Immature natural killer cell (primary cell): Measurements from ENCODE around the gene CASP5. TPM values are rescaled to one million over a fixed set of nuclear protein-coding genes. Genes with fewer than 3 reads are reported as not detected.
"Not testable (repeated sequence)": the region's sequence is repeated elsewhere in the genome, so short reads cannot be mapped to it uniquely, and the experiment has no call there.

Source experiments
- DNase-seq, 3 donors: peaks; one replicate each; pipeline ENCODE4 v3.0.0; 2022; ENCODE audit warnings: mixed read lengths in 1 of 3
- H3K27ac Mint-ChIP-seq, 6 donors: one replicate each; pipeline ENCODE4 v1.8.0; 2020; ENCODE audit warnings: mixed read lengths in 6 of 6, mild to moderate bottlenecking in 5 of 6, inconsistent platforms in 4 of 6, moderate library complexity in 3 of 6
- H3K27me3 Mint-ChIP-seq, 3 donors: one replicate each; pipeline ENCODE4 v1.8.0; 2020 to 2021; ENCODE audit warnings: low read depth in 3 of 3, mild to moderate bottlenecking in 3 of 3, mixed read lengths in 3 of 3, moderate library complexity in 3 of 3, inconsistent platforms in 1 of 3
- H3K36me3 Mint-ChIP-seq, 3 donors: one replicate each; pipeline ENCODE4 v1.8.0; 2020; ENCODE audit warnings: mixed read lengths in 3 of 3, inconsistent platforms in 2 of 3, mild to moderate bottlenecking in 2 of 3
- H3K4me1 Mint-ChIP-seq, 2 donors: one replicate each; pipeline ENCODE4 v1.8.0; 2020; ENCODE audit warnings: inconsistent platforms in 2 of 2, mild to moderate bottlenecking in 2 of 2, mixed read lengths in 2 of 2, moderate library complexity in 1 of 2
- H3K4me3 Mint-ChIP-seq, 5 donors: one replicate each; pipeline ENCODE4 v1.8.0; 2020; ENCODE audit warnings: mild to moderate bottlenecking in 5 of 5, mixed read lengths in 5 of 5, inconsistent platforms in 3 of 5, moderate library complexity in 3 of 5
- H3K9me3 Mint-ChIP-seq, 6 donors: one replicate each; pipeline ENCODE4 v1.8.0; 2020; ENCODE audit warnings: mild to moderate bottlenecking in 6 of 6, mixed read lengths in 6 of 6, inconsistent platforms in 4 of 6, moderate library complexity in 3 of 6
- polyA plus RNA-seq, 3 donors: library from polyadenylated mRNA; unstranded; fragments of 300-500 nt; fragmentation: Illumina TruSeq; gene quantifications; one replicate each; pipeline ENCODE4 v1.2.3, GENCODE V29; 2021

The CASP5 gene
- polyA plus RNA-seq, 3 donors from 2014 or later: not detected

DNA sequence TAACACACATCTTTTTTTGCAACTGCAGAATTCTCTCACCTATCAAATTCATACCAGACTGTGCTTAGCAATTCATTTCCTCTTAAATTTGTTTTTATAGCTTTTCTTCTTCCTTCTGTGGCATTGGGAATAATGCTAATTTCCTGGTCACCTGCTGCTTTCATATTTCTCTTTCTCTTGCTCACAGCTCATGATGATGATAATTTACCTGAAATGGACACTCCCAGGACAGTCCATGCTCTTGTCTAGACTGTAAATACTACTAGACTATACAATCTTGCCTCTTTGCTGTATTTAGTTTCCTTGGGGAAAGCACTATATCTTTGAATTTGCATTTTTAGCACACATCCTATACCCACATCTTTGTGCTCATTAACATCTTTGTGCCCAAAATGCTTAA lies 15.5 kb downstream of the CASP5 start:
- no peak for DNase-seq
- Mint-ChIP-seq H3K4me1 (no peaks in the 10 kb centered on the region), H3K27me3 (peaks cover 0 to 2% (median 0%) of the 10 kb centered on the region in 3 donors), H3K9me3 (no peaks in the 10 kb centered on the region), H3K4me3 (no peak overlapping the region), H3K36me3 (peaks cover 0 to 5% (median 0%) of the 10 kb centered on the region in 3 donors), H3K27ac (no peak overlapping the region)

DNA sequence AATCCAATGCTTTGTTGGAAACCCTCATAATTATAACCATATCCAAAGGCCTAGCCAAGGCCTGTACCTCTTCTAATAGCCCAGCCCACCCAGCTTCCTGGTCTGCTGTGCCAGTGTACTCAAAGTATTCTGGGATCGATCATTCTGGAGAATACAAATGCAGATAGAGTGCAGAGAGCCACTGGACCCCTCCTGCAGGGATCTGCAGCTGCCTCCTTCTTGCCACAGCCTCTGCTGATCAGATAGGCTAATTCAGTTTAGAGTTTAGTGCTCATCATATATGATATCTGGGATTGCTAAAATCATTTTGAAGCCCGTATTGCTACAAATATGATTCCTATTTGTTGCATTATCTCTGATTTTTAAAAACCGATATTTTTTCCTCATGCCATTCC lies 17.5 kb downstream of the CASP5 start:
- Mint-ChIP-seq H3K27me3 (peaks cover 0 to 2% (median 0%) of the 10 kb centered on the region in 3 donors), H3K4me3 (no peak overlapping the region), H3K27ac (no peak overlapping the region), H3K36me3 (peaks cover 0 to 5% (median 0%) of the 10 kb centered on the region in 3 donors), H3K9me3 (no peaks in the 10 kb centered on the region), H3K4me1 (peaks cover 5 to 8% of the 10 kb centered on the region in 2 donors)
- DNase-seq: no peak

DNA sequence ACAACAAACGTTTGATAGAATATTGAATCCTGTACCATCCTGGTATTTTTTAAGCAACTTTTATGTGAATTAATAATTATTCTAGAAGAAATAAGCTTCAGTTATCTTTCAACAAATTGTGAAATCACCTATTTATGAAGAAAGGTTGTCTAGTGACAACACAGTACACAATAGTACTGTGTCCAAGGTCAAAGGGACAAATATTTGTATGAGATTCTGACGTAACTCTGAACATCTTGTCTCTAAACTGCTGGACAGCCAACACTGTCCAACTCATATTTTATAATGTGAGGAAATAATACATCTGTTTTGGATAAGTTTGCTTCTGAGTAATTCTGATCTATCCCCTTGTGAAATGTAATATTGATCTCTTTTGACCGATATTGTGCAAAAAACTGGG lies 18.9 kb downstream of the CASP5 start:
- H3K36me3 Mint-ChIP-seq: peaks cover 0 to 3% (median 0%) of the 10 kb centered on the region in 3 donors

DNA sequence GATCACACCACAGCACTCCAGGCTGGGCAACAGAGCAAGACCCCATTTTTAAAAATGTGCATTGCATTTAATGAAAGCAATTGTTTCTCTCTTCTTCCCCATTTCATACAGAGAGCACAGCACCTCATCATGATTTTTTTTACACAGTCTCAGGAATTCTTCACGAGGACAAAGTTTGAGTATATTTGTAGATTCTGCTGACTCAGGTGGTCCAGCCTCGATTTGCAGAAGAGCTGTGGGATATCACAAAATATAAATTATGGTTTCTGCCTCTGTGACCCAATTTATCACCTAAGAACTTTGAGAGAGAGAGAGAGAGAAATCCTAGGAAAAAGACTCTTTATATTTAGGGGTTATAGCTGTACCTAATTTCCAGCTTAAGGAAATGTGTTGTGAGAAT lies 19.8 kb downstream of the CASP5 start:
- DNase-seq: no peak
- Mint-ChIP-seq H3K4me3 (no peak overlapping the region), H3K27me3 (peaks cover 0 to 2% (median 0%) of the 10 kb centered on the region in 3 donors), H3K9me3 (no peaks in the 10 kb centered on the region), H3K36me3 (no peaks in the 10 kb centered on the region), H3K4me1 (peaks cover 8% of the 10 kb centered on the region in 2 donors), H3K27ac (no peak overlapping the region)

More for the DNA sequence above, 18.9 kb downstream of the CASP5 start:
- Mint-ChIP-seq H3K9me3 (no peaks in the 10 kb centered on the region), H3K27me3 (peaks cover 0 to 2% (median 0%) of the 10 kb centered on the region in 3 donors), H3K4me1 (peaks cover 8% of the 10 kb centered on the region in 2 donors), H3K27ac (no peak overlapping the region), H3K4me3 (no peak overlapping the region)
- DNase-seq: no peak

DNA sequence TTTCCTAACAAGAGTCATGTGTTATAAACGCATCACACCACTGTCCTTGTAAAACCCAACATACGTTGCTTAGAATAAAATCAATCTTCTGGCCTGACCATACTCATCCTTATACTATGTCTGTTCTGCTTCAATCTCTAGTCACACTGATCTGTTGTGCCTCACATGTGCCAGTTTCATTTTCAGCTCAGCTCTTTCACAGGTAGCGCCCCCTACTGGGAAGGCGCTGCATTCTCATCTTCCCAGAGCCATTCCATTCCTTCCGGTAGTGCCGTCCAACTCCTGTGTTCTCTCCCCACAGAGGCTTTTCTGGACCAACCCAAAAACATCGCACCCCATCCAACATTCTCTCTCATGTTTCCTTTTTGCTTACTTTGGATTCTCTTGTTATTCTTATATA lies 22.2 kb downstream of the CASP5 start:
- H3K9me3 Mint-ChIP-seq: no peaks in the 10 kb centered on the region

DNA sequence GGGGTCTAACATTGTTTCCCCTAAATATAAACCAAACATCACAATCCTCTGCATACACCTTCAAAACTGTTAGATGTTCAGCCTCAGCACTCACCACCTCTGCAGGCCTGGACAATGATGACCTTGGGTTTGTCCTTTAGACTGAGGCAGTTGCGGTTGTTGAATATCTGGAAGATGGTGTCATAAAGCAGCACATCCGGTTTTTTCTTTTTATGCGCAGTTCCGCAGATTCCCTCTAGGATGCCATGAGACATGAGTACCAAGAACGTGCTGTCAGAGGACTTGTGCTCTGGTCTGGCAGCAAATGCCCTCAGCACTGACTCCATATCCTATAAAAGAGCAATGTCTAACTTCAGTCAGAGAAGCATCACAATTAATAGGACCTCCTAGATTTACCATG lies 22.8 kb downstream of the CASP5 start:
- no peak overlapping the region for H3K4me3 Mint-ChIP-seq
- no peaks in the 10 kb centered on the region for H3K9me3 Mint-ChIP-seq
- no peaks in the 10 kb centered on the region for H3K27me3 Mint-ChIP-seq
- H3K36me3 Mint-ChIP-seq: no peaks in the 10 kb centered on the region
- peak overlapping the region in 2 of 6 donors; percentile 15 to 21 for H3K27ac Mint-ChIP-seq
- peaks cover 8% of the 10 kb centered on the region in 2 donors for H3K4me1 Mint-ChIP-seq
- no peak for DNase-seq

More for the DNA sequence above, 22.2 kb downstream of the CASP5 start:
- peak; percentile 44 to 63 (median 57) for DNase-seq
- Mint-ChIP-seq H3K36me3 (no peaks in the 10 kb centered on the region), H3K4me3 (no peak overlapping the region), H3K27me3 (no peaks in the 10 kb centered on the region), H3K4me1 (peaks cover 8% of the 10 kb centered on the region in 2 donors), H3K27ac (peak overlapping the region in 1 of 6 donors; percentile 21)

DNA sequence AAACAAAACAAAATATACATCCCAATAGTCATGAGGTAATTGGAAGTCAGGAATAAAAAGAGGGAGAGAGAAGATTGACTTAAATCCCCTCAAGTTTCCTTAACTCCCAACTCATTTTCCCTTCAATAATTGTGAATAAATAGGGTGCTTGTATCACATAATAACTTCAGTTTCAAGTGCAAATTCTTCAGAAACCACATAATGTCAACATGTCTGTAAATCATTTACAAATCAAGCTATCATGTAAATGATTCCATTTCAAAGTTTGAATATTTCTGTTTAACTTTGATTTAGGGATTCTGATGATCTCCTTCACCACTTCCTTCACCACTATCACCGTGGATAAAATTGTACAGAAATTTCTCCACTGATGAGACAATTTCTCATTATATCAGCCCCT lies 23.2 kb downstream of the CASP5 start:
- no peak overlapping the region for H3K27ac Mint-ChIP-seq
- H3K36me3 Mint-ChIP-seq: no peaks in the 10 kb centered on the region
- H3K4me3 Mint-ChIP-seq: no peak overlapping the region
- no peak for DNase-seq
- H3K4me1 Mint-ChIP-seq: peaks cover 10 to 11% of the 10 kb centered on the region in 2 donors
- no peaks in the 10 kb centered on the region for H3K9me3 Mint-ChIP-seq
- H3K27me3 Mint-ChIP-seq: no peaks in the 10 kb centered on the region

DNA sequence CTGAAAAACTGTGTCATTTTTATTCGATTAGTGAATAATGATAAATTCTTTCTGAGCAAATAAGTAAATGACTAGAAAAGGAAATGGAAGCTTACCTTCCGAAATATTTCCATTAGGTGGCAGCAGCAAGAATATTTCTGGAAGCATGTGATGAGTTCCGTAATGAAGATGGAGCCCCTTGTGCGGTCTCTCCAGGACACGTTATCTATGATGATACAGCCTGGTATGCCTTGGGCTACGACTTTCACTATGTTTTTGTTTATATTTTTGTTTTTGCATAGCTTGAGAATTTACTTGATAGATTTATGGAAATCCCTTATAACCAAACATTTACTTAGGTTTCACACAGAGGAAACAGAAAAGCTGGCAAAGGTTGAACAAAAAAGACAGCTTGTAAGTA lies 25.7 kb downstream of the CASP5 start:
- Mint-ChIP-seq H3K9me3 (peaks cover 0 to 3% (median 0%) of the 10 kb centered on the region in 6 donors), H3K4me1 (peaks cover 15 to 19% of the 10 kb centered on the region in 2 donors), H3K4me3 (no peak overlapping the region), H3K27me3 (peaks cover 0 to 2% (median 0%) of the 10 kb centered on the region in 3 donors), H3K27ac (no peak overlapping the region), H3K36me3 (no peaks in the 10 kb centered on the region)
- no peak for DNase-seq

DNA sequence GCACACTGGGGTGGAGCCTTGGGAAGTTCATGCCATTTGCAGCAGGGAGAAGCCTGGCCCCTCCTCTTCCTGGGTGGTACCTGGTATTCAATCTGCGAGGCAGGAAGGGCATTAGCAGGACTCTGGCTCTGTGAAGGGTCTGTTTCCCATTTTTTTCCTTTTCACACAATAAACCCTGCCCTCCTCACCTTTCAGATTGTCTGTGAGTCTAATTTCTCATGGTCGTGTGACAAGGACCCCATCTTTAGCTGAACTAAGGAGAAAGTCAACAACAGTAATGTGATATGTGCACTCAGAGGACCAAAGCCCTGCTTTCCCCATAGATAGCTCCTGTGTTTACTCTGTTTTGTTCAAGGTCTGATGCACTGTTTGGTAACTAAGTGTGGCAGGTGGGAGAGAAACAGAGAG lies 28.0 kb downstream of the CASP5 start:
- H3K4me3 Mint-ChIP-seq: no peak overlapping the region
- no peak overlapping the region for H3K27ac Mint-ChIP-seq
- peaks cover 7 to 11% of the 10 kb centered on the region in 2 donors for H3K4me1 Mint-ChIP-seq
- peaks cover 0 to 3% (median 0%) of the 10 kb centered on the region in 6 donors for H3K9me3 Mint-ChIP-seq
- no peak for DNase-seq
- peaks cover 0 to 2% (median 0%) of the 10 kb centered on the region in 3 donors for H3K27me3 Mint-ChIP-seq
- H3K36me3 Mint-ChIP-seq: no peaks in the 10 kb centered on the region

DNA sequence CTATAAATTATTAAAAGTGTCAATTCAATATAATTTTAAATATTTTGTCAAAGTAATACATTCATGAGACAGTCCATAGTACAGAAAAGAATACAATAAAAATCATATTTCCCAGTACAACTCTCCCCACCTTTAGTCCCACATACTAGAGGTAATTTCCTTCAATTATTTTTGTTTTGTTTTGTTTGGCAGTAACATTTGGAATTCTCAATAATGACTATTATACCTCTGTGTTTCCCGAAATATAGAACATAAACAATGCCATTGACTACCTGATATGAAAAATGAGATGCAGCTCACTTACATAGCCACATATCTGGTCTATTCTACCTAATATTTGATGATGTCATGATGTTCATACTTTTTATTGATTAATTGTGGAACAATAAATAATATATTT lies 30.2 kb downstream of the CASP5 start:
- DNase-seq: no peak

DNA sequence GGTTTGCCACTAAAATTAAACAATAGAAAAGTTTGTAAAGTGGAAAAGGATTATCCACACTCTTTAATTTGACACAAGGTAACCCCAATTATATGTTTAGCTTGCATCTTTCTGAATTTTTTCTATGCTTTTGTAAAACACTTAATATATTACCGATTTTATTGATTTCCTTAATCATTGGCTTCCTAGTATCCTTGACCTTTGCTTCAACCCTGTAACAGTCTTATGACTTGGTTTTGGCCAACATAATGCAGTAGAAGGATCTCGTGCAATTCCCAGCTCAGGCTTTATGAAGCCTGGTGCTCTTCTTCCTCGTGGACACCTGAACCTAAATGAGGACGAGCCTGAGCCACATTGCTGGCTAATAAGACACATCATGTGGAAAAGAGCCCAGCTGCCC lies 31.0 kb downstream of the CASP5 start:
- no peak overlapping the region for H3K27ac Mint-ChIP-seq

More for the DNA sequence above, 30.2 kb downstream of the CASP5 start:
- Mint-ChIP-seq H3K4me1 (peaks cover 7 to 11% of the 10 kb centered on the region in 2 donors), H3K9me3 (peaks cover 0 to 5% (median under 1%) of the 10 kb centered on the region in 6 donors), H3K27ac (no peak overlapping the region), H3K27me3 (peaks cover 0 to 3% (median 2%) of the 10 kb centered on the region in 3 donors), H3K36me3 (peaks cover 0 to 4% (median 1%) of the 10 kb centered on the region in 3 donors), H3K4me3 (no peak overlapping the region)

DNA sequence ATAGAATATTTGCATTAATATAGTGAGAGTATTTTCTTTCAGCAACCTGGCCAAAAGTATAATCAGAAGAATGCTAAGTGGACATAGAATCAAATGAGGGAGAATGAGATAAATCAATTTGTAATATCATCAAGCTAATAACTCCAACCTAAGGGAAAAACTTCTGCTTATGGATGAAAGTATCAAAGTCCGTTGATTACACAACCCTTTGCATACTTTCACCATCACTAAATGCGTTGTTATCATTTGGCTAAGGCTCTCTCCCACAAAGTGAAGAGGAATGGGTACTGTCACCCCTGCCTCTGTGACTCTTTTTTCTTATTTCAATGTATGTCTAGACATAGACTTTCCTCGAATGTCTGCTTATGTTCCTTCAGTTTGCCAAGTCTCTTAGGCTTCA lies 38.2 kb downstream of the CASP5 start:
- peaks cover 0 to 5% (median under 1%) of the 10 kb centered on the region in 6 donors for H3K9me3 Mint-ChIP-seq

More for the DNA sequence above, 31.0 kb downstream of the CASP5 start:
- Mint-ChIP-seq H3K4me3 (no peak overlapping the region), H3K4me1 (peaks cover 7 to 11% of the 10 kb centered on the region in 2 donors), H3K9me3 (peaks cover 0 to 5% (median under 1%) of the 10 kb centered on the region in 6 donors), H3K36me3 (peaks cover 0 to 9% (median 4%) of the 10 kb centered on the region in 3 donors), H3K27me3 (peaks cover 0 to 7% (median 2%) of the 10 kb centered on the region in 3 donors)
- no peak for DNase-seq

DNA sequence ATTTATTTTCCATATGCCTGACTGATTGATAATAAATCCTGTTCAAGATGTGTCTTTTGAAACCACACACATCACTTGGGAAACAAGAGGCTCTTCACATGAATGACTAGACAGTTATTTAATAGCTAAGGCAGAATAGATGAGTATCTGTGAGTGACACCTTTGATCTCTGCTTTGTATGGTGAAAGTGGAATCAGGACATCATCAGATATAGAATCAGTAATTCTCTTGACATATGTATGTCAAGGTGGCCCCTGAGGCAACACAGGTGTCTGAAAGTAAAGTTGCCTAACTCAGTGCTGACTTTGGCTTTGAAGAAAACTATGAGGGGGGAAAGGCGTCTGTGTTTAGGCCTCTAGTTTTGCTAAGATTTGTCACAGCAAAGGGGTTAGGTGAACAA lies 43.1 kb downstream of the CASP5 start:
- Mint-ChIP-seq H3K9me3 (peaks cover 0 to 4% (median 0%) of the 10 kb centered on the region in 6 donors), H3K4me1 (no peaks in the 10 kb centered on the region), H3K27me3 (peaks cover 0 to 1% (median 0%) of the 10 kb centered on the region in 3 donors), H3K36me3 (no peaks in the 10 kb centered on the region), H3K4me3 (no peak overlapping the region), H3K27ac (no peak overlapping the region)
- DNase-seq: no peak

More for the DNA sequence above, 38.2 kb downstream of the CASP5 start:
- H3K36me3 Mint-ChIP-seq: peaks cover 0 to 9% (median 4%) of the 10 kb centered on the region in 3 donors
- no peak overlapping the region for H3K27ac Mint-ChIP-seq
- H3K4me1 Mint-ChIP-seq: no peaks in the 10 kb centered on the region
- H3K4me3 Mint-ChIP-seq: no peak overlapping the region
- DNase-seq: no peak
- H3K27me3 Mint-ChIP-seq: peaks cover 1 to 8% (median 6%) of the 10 kb centered on the region in 3 donors

DNA sequence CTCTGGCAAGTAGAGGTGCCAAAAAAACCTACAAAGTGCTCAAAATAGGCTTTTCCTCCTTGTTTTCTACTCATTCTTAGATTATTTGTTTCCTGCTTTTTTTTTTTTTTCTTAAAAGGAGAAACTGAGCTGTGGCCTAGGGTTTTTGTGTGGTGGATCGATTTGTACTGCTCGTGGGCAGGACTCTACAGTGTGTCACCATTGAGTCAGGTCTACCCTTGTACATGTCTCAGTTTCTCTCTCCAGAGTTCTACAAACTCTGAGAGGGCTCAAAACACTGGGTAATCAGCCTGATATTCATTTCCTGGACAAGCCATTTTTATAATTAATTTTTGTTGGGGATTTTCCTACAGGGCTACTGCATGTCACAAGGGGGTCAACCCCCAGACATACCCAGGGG lies 49.4 kb downstream of the CASP5 start:
- Mint-ChIP-seq H3K4me1 (peaks cover 4 to 7% of the 10 kb centered on the region in 2 donors), H3K36me3 (peaks cover 0 to 12% (median 10%) of the 10 kb centered on the region in 3 donors), H3K4me3 (no peak overlapping the region), H3K27ac (no peak overlapping the region), H3K27me3 (peaks cover 0 to 2% (median 2%) of the 10 kb centered on the region in 3 donors), H3K9me3 (peaks cover 3 to 36% (median 17%) of the 10 kb centered on the region in 6 donors)
- DNase-seq: no peak

DNA sequence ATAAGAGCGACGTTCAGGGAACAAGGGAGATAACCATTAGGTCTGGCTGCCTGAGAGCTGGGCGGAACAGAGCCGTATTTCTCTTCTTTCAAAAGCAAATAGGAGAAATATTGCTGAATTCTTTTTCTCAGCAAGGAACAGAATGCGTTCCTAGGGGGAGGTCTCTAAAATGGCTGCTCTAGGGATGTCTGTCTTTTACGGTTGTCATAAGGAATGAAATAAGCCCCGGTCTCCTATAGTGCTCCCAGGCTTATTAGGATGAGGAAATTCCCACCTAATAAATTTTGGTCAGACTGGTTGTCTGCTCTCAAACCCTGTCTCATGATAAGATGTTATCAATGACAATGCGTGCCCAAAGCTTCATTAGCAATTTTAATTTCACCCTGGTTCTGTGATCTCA lies 50.0 kb downstream of the CASP5 start:
- peaks cover 0 to 12% (median 10%) of the 10 kb centered on the region in 3 donors for H3K36me3 Mint-ChIP-seq
- H3K4me1 Mint-ChIP-seq: peaks cover 11% of the 10 kb centered on the region in 2 donors
- H3K27ac Mint-ChIP-seq, DNase-seq, H3K4me3 Mint-ChIP-seq, H3K27me3 Mint-ChIP-seq: not testable (repeated sequence)
- H3K9me3 Mint-ChIP-seq: peaks cover 3 to 36% (median 17%) of the 10 kb centered on the region in 6 donors
